Left lung (tissue), 10 donors: ENCODE data around the gene MYOZ2. TPM values are rescaled to one million over a fixed set of nuclear protein-coding genes. Genes with fewer than 3 reads are reported as not detected.

Experiments
- ATAC-seq: fragments of 200-7000 bp; cut with Tn5 transposase; one replicate; pipeline ENCODE4 v1.9.1; 2020; ENCODE audit warnings: moderate library complexity
- DNase-seq, 4 donors: peaks; one replicate each; pipeline ENCODE4 v3.0.0-alpha.2; 2013 to 2020
- H3K27ac ChIP-seq, 2 donors: fragments of 200-600 bp; sonication (generic) in 1 of 2; one replicate each; pipeline versions ENCODE4 v1.5.0 to v1.8.0; 2020 to 2021
- H3K27me3 ChIP-seq, 2 donors: fragments of 200-600 bp; sonication (generic) in 1 of 2; one replicate each; pipeline versions ENCODE4 v1.5.0 to v1.8.0; 2020 to 2021
- H3K36me3 ChIP-seq, 2 donors: fragments of 200-600 bp; sonication (generic) in 1 of 2; one replicate each; pipeline versions ENCODE4 v1.5.0 to v1.8.0; 2020 to 2021
- H3K4me1 ChIP-seq, 2 donors: fragments of 200-600 bp; one replicate each; pipeline ENCODE4 v1.8.0; 2021
- H3K4me3 ChIP-seq, 2 donors: fragments of 200-600 bp; sonication (generic) in 1 of 2; one replicate each; pipeline versions ENCODE4 v1.5.0 to v1.8.0; 2020 to 2021; ENCODE audit warnings: mild to moderate bottlenecking in 1 of 2
- H3K9me3 ChIP-seq, 2 donors: fragments of 200-600 bp; sonication (generic) in 1 of 2; one replicate each; pipeline versions ENCODE4 v1.5.0 to v1.8.0; 2020 to 2021
- CTCF ChIP-seq, 2 donors: fragments of 200-600 bp; sonication (generic) in 1 of 2; IDR thresholded peaks; one replicate each; pipeline versions ENCODE4 v1.5.0 to v1.8.0; 2021; ENCODE audit warnings: antibody characterized with exemption in 2 of 2
- intact Hi-C, 2 donors: fragments of 100-400 bp; cut with DNase I; formaldehyde crosslinking; loops; one replicate each; pipeline versions ENCODE4 v1.11.2 to v1.14.2; 2022
- polyA plus RNA-seq, 6 donors: library from polyadenylated mRNA; unstranded; fragments of 120-200 nt; gene quantifications; one replicate each; pipeline ENCODE4 v1.2.1, GENCODE V29; 2013; ENCODE audit not compliant: insufficient read length in 6 of 6
- total RNA-seq, 2 donors: library from RNA; stranded (reverse); fragmentation: NEBNext Ultra II Directional; extraction: Animal tissue kit (Norgen Biotek cat#: 25700); gene quantifications; one replicate each; pipeline ENCODE4 v1.2.1, GENCODE V29; 2021
- donor health status: DM: no; HTN: yes; CAD: no.
- donor health status: DM: no; HTN: no; CAD: no.

Gene MYOZ2
- total and polyA plus RNA-seq, 8 donors, result 0.06 to 0.39 (median 0.12) TPM; not detected in 2

DNA sequence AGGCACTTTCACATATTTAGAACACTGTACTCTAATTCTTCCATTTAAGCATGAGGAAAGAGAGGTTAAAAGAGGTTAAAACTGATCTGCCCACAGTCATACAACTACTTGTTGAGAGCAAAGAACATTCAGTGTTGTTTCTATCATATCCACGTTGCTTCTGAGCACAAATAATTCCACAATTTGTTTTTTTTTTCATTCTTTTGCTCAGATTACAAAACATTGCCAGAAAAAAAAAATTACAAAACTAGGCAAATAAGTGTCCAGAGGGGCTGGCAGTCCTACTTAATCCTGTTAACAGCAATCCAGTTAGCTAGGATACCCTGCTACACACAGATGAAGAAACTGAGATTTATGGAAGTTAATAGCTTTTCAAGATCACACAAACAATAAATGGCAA lies 70.5 kb downstream of the MYOZ2 start:
- Histone ChIP-seq H3K36me3 (no peaks in the 10 kb centered on the region), H3K9me3 (no peaks in the 10 kb centered on the region), H3K27ac (peak overlapping the region; percentile 4 to 19), H3K27me3 (no peaks in the 10 kb centered on the region), H3K4me1 (peaks cover 0 to 18% of the 10 kb centered on the region in 2 donors), H3K4me3 (no peak overlapping the region)
- DNase-seq, result no peak
- no peak for TF ChIP-seq CTCF (IDR thresholded peaks at IDR 0.05)
- ATAC-seq, result no peak
- intact Hi-C loops, result no loop called here

GRCh38 chr4:119207051-119207450 lies 71.4 kb downstream of the MYOZ2 start:
- ATAC-seq (no peak), DNase-seq (peak in 1 of 4 donors; percentile 45)
- Histone ChIP-seq H3K36me3 (no peaks in the 10 kb centered on the region), H3K27me3 (no peaks in the 10 kb centered on the region), H3K4me3 (no peak overlapping the region), H3K27ac (no peak overlapping the region), H3K9me3 (no peaks in the 10 kb centered on the region), H3K4me1 (peaks cover 0 to 22% of the 10 kb centered on the region in 2 donors)
- TF ChIP-seq CTCF (IDR thresholded peaks at IDR 0.05), result no peak
- intact Hi-C loops, result no loop called here

DNA sequence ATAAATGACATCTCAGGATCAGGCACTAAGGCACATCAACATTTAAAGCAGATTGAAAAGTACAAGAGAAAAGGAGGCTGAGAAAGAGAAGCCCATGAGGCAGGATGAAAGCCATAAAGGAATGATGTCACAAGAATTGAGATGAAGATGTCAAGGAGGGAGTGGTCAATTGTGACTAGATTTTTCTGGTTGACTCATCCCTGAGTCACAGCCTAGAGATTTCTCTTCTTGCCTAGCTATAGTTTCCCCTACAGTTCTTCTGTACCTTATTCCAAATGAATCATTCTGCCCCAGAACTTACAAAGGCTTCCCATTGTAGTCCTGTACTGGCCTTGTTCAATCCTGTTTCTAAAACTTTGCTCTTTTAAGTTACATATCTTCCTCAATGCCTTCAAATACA lies 73.4 kb downstream of the MYOZ2 start:
- TF ChIP-seq CTCF (IDR thresholded peaks at IDR 0.05), result no peak
- H3K27ac ChIP-seq, result peak overlapping the region; percentile 30 to 54
- DNase-seq, result no peak

DNA sequence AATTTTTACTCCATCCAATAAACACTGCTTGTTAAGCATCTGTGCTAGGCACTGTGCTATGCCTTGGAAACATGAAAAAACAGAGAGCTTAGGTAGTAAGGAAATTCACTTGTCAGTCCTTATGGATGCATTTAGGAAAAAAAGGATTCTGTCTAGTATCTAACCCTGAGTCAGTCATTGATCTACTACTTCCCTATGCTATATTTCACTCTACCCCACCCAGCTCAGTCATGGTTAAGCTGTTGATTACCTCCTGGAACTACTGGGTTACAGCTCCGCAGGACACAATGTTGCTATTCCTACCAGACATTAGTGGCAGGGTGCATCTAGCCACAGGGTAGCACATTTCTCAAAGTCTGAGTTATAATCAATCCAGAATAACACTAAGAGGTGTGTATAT lies 74.0 kb downstream of the MYOZ2 start:
- no peak for ATAC-seq
- Histone ChIP-seq H3K4me3 (no peak overlapping the region), H3K27ac (peak overlapping the region in 1 of 2 donors; percentile 10), H3K9me3 (no peaks in the 10 kb centered on the region), H3K36me3 (no peaks in the 10 kb centered on the region), H3K4me1 (peaks cover 2 to 22% of the 10 kb centered on the region in 2 donors), H3K27me3 (no peaks in the 10 kb centered on the region)
- no peak for TF ChIP-seq CTCF (IDR thresholded peaks at IDR 0.05)
- intact Hi-C loops, result no loop called here
- DNase-seq, result no peak

More for the DNA sequence above, 73.4 kb downstream of the MYOZ2 start:
- Histone ChIP-seq H3K9me3 (no peaks in the 10 kb centered on the region), H3K36me3 (no peaks in the 10 kb centered on the region), H3K4me3 (no peak overlapping the region), H3K4me1 (peaks cover 0 to 22% of the 10 kb centered on the region in 2 donors), H3K27me3 (no peaks in the 10 kb centered on the region)
- ATAC-seq, result no peak
- intact Hi-C loops, result no loop called here

GRCh38 chr4:119210775-119211174 lies 75.1 kb downstream of the MYOZ2 start:
- no peak for TF ChIP-seq CTCF (IDR thresholded peaks at IDR 0.05)
- Histone ChIP-seq H3K4me3 (no peak overlapping the region), H3K27me3 (no peaks in the 10 kb centered on the region), H3K9me3 (no peaks in the 10 kb centered on the region), H3K36me3 (no peaks in the 10 kb centered on the region), H3K4me1 (peaks cover 6 to 22% of the 10 kb centered on the region in 2 donors), H3K27ac (peak overlapping the region in 1 of 2 donors; percentile 15)
- DNase-seq, result no peak
- no peak for ATAC-seq
- intact Hi-C loops, result no loop called here
